ENCODE measurements around the gene CCDC91.
A peak's percentile ranks its signal among the peaks of the same experiment; 100 is the strongest.
"Not testable (repeated sequence)": the region's sequence is repeated elsewhere in the genome, so short reads cannot be mapped to it uniquely, and the experiment has no call there.

The CCDC91 gene

DNA sequence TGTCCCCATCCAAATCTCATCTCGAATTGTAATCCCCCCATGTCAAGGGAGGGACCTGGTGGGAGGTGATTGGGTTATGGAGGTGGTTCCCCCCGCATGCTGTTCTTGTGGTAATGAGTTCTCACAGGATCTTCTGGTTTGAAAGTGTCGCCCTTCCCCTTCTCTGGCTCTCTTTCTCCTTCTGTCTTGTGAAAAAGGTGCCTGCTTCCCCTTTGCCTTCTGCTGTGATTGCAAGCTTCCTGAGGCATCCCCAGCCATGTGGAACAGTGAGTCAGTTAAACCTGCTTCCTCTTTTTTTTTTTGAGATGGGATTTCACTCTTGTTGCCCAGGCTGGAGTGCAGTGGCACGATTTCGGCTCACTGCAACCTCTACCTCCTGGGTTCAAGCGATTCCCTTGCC is 104.0 kb downstream of the CCDC91 start:
- peak; percentile 10 for DNase-seq

DNA sequence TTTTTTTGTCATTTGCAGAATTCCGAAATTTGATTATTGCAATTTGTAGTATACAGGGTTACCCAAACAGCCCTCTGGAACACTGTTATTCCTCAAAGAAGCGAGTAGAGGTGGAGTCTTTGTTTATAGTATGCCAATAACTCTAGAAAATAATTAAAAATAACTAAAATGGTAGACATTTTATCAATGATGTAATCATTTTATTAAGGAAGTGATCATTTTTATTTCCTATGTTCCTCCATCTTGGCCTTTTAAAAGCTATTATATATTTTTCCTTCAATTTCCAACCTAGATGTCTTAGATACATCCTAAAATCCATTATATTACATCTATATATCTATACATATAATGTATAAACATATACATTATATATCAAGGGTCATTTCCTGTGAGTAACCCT is 106.0 kb downstream of the CCDC91 start:
- no peak for DNase-seq

DNA sequence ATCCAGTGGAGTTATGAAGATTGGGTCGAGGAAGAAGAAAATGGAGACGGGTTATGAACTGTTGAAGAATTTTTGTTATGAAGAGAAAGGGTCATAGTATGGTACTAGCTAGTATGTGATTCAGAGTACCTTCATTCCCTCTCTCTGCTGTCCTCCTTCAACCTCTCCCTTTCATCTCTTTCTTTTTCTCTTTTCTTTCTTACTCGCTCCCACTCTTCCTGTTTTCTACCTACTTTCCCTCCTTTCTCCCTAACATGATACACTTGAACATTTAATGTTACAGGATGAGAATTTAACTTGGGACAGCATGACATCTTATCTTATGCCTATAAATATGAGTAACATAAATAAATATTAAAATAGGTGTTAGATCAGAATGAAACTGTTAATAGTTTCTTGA is 112.9 kb downstream of the CCDC91 start:
- DNase-seq, result no peak

DNA sequence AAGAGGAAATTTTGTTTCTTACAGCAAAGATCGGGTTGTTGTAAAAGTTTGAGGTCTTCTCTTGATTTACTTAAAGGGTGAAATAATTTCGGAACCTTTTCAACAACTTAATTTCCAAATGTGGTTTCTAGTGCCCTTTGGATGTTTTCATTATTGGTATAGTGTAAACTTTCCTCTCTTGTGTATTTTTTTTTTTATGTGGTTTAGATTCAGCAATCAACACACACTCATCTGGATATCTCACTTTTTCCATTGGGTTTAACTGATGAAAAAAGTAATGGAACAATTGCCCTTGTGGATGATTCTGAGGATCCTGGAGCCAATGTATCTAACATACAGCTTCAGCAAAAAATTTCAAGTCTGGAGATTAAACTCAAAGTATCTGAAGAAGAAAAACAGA is 116.3 kb downstream of the CCDC91 start:
- DNase-seq, result no peak

DNA sequence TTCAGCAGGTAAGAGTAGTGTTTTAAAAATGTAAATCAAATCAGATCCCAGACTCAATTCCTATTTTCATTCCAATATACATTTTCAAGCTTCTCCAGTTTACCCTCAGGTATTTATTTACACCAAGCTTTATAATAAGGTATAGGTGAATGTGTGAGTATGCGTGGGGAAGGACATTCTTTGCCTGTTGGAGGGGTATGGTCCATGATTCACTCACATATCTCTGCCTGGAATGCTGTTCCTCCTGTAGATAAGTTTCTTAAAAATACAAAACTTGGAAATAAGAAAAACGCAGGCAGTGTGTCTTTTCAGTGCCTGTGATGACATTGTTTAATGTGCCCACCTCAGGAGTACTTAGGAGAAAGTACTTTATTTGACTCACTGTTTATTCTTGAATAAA is 118.6 kb downstream of the CCDC91 start:
- no peak for DNase-seq

DNA sequence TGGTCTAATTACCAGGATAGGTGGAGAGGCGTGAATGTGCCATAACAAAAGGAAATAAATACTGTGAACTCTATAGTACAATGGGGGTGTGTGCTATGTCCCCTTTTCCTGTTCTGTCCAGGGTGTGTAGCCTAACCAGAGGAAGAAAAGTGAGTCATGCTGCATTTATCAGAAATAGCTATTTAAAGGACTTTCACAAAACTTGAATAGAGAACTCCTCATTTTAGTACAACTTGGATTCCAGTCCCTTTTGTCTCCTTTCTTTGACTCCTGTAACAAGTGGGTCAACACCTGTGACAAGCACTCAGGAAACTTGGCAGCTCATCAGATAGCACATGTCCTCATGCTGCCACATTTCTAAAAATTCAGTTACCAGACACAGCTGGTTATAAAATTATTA is 123.4 kb downstream of the CCDC91 start:
- peak; percentile 32 for DNase-seq

DNA sequence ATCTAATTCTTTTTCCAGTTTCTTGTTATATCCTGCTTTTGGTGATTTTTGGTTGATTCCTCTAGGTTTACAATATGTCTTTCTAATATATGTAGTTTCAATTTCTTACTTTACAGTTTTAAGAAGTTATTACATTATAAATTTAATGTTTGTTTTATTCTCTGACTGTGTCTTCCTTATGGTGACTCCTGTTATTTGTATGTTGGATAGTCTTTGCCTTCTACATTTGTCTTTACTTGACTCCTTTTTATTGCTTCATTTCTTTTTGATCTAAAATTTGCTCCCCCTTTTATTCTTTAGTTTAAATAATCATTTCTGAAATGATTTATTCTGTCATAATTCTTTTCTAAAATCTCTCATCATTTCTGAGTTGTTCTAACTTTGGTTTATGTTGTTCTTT is 125.8 kb downstream of the CCDC91 start:
- no peak for DNase-seq

DNA sequence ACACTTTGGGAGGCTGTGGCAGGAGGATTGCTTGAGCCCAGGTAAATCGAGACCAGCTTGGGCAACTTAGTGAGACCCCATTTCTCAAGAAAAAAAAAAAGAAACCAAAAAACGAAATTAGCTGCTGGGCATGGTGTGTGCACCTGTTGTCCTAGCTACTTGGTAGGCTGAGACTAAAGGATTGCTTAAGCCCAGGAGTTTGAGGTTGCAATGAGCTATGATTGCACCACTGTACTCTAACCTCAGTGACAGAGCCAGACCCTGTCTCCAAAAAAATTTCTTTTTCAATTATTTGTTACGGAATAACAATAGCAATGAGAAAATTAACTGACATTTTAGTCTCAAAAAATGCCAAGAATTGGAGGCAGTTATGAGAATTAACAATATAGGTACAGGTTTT is 128.0 kb downstream of the CCDC91 start:
- no peak for DNase-seq

DNA sequence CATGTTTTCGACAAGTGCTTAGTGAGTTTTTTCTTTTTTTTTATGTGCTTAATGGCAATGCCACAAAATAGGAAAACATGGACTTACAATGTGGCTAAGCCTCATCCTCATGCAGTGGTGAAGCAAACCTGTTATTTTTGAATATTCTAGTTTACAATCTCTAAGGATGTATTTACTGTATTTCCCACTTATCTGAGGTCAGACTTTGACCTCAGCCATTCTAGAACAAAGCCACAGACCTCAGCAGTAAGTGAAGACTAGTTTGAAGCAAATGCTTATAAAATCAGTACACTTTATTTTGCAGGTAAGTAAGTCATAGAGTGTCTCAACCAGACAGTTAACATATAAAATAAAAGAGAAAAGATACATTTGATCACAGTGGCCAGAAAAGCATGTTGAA is 130.1 kb downstream of the CCDC91 start:
- DNase-seq, result no peak

DNA sequence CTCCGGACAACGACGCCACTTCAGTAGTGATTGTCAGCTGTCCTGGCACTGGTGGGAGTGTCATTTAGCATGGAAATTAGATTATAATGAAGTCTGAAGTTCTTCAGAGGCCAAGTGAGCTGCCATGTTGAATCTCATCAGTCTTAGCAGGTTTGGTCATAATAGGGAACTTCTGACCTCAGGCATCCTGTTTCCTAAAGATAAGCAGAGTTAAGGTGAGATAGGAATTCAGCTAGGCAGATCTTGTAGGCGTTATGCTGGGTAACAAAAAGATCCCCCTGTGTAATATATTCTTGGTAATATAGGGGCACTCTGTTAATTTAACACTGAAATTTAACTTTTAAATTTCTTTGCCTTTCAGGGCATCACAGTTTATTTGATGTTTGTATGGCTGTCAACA is 137.5 kb downstream of the CCDC91 start:
- DNase-seq, result no peak

DNA sequence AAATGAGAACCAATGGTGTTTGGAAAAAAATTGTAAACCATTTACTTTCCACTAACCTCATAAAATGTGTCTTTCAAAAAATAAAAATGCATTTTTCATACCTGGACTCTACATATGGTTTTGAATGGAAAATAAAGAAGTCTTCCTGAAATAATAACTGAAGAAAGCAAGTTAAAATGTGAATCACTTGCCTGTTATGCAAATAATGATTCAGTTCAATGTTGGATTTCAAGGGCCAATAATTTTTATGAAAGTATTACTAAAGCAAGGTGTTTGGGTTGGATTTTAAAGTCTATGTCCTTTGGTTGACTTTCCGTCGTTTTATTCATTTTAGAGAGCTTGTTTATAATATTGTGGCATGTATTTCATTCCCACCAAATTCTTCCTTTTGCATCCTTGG is 138.7 kb downstream of the CCDC91 start:
- DNase-seq, result no peak

DNA sequence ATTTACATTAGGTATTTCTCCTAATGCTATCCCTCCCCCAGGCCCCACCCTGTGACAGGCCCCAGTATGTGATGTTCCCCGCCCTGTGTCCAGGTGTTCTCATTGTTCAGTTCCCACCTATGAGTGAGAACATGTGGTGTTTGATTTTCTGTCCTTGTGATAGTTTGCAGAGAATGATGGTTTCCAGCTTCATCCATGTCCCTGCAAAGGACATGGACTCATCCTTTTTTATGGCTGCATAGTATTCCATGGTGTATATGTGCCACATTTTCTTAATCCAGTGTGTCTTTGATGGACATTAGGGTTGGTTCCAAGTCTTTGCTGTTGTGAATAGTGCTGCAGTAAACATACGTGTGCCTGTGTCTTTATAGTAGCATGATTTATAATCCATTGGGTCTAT is 139.5 kb downstream of the CCDC91 start:
- DNase-seq, result not testable (repeated sequence)

DNA sequence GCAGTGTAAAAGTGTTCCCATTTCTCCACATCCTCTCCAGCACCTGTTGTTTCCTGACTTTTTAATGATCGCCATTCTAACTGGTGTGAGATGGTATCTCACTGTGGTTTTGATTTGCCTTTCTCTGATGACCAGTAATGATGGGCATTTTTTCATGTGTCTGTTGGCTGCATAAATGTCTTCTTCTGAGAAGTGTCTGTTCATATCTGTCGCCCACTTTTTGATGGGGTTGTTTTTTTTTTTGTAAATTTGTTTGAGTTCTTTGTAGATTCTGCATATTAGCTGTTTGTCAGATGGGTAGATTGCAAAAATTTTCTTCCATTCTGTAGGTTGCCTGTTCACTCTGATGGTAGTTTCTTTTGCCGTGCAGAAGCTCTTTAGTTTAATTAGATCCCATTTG is 140.0 kb downstream of the CCDC91 start:
- DNase-seq, result not testable (repeated sequence)

DNA sequence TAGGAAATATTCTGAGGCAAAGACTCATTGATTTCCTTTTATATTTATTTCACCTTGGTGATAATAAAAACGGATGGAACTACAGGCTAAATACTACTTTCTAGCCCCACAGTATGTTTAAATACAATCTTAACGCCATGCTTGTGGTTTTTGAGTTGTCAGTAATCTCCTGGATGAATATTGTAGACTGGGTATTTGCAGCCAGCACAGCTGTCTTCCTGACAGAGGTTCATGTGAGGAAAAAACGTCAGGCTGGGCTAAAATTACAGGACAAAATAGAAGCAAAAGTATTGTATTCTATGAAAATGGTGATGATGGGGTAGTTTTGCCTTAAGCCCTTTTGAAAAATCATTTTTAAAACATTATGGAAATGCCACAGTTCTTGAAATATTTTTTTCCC is 140.9 kb downstream of the CCDC91 start:
- peak; percentile 16 for DNase-seq

DNA sequence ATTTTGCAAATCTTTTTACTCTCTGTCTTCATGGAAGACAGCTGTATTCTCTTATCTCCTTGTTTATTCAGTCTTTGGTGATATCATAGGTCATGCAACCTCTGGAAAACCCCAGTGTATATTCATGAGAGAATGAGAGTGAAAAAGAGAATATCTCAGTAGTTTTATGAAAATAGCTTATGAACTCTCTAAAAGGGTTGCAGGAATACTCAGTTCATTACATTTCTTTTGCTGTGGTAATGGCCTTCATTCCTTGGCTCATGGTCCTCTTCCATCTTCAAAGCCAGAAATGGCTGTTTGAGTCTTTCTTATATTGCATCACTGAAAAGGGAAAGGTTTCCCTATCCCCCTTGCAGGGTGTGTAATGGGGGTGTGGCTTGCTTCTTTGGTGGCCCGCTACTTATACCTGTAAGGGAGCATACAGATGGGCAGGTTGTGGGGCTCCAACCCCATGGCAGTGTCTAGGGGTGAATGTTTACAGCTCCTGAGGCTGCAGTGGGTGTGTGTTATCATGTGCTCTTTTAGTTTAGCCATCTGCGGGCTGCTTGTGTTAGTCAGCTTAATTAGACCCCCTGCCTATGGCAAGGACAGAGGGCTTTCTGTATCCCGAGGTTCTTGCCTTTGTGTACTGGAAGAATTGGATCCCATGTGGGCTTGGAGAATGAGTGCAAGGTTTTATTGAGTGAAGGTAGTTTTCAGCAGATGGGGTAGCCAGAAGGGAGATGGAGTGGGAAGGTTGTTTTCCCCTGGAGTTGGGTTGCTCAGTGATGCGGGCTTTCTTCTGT is 150.2 kb downstream of the CCDC91 start:
- DNase-seq, result no peak

DNA sequence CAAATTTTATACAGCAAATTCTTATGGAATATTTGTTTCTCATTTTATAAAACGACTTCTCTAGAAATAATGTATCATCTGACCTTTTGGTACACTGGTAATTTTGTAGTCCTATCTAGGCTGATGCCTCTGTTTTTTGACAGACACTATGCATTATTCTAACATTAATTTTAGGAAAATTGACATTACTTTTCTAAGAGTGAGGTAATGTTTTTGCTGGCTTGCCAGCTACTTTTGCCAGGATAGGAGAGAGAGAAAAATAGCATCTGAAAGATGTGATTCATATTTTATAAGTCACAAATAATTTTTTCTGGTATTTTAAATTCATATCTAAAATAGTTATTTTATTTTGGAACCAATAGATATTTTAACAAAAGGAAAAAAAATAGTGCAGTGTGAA is 153.5 kb downstream of the CCDC91 start:
- no peak for DNase-seq

DNA sequence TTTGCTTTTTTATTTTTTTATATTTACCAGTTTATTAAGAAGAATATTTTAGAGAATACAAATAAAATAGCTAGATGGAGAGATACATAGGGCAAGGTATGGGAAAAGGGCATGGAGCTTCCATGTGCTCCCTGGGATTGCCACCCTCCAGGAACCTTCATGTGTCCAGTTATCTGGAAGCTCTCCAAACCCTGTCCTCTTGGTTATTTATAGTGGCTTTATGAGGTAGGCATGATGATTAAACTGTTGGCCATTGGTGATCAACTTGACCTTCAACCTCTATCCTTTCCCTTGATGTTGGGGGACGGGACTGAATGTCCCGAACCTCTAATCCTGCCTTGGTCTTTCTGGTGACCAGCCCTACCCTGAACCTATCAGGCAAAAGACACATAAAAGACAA is 156.3 kb downstream of the CCDC91 start:
- DNase-seq, result no peak

DNA sequence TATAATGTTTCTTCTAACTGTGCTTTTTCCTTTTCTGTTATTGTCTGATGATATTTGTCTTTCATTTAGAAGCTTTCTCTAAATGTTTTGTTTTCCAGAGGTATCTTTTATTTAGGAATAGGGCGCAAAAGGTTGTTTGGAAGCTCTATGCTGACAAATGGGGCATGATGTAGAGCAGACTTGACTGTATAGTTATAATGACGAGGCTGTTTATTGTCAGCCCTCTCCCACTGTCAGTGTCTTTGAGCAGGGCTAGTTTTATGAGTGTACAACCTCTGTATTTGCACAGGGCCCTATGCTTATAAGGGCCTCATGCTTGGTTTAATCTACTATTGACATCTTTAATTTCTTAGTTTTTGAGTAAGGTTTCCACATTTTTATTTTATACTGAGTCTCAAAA is 158.9 kb downstream of the CCDC91 start:
- DNase-seq, result no peak

DNA sequence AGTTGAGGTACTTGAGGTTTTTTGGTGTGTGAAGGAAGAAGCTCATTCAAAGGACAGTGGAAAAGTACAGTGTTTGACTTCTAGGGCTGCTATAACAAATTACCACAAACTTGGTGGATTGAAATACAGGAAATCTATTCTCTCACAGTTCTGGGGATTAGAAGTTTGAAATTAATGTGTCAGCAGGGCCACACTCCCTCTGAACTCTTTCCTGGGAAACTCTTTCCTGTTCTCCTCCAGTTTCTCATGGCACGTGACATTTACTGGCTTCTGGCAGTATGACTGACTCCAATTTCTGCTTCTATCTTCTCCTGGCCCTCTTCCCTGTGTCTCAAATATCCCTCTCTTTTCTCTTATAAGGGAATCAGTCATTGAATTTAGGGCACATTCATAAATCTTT is 160.2 kb downstream of the CCDC91 start:
- DNase-seq, result no peak

DNA sequence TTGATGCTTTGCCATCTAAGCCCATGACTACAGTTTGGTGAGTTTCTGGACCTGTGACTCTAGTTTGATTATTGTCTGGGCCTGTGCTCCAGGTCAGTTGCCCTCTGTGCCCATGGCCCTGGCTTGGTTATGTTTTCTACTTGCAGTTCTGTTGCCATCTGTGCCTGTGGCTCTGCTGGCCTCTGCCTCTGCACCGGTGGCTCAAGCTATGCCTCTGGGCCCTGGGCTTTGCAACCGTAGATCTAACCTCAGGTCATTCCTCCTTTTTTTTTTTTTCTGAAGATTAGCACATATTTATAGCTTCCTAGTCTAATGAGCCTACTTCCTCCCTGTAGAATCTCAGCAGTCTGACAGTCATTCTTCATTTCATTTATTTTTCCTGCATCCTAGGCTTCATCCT is 161.2 kb downstream of the CCDC91 start:
- no peak for DNase-seq

DNA sequence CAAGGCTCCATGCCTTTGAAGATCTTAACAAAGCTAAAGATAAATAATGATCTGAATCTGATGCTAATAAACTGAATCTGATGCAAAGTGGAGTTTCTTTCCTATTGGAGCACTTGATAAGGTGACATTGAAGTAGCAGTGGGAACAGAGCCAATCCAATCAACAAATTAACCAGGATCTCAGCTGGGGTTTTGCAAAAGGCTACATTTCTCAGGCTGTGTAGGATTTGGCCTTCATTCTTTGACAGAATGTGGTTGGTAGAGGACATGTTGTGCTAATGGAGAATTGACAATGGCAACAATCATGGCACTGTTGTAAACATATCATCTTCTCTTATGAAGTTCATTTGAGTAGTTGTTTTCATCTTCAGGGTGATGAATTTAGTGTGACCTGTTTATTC is 164.9 kb downstream of the CCDC91 start:
- no peak for DNase-seq

DNA sequence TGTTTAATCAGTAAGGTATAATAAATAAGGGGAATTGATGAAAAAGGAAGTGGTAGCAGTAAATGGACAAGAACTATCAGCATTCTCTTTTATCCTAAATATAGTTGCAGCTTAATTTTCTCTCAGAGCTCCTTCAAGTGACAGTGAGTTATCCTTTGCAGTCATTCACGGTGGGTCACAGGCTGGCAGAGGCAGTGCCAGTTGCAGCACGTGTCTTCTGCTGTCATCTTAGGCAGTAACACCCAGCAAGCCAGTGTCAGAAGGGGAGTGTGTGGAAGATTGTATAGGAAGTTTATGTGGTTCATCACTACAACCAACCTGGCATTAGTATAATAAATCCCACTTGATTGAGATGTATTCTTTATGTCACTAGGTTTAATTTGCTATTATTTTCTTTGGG is 170.0 kb downstream of the CCDC91 start:
- DNase-seq, result no peak

DNA sequence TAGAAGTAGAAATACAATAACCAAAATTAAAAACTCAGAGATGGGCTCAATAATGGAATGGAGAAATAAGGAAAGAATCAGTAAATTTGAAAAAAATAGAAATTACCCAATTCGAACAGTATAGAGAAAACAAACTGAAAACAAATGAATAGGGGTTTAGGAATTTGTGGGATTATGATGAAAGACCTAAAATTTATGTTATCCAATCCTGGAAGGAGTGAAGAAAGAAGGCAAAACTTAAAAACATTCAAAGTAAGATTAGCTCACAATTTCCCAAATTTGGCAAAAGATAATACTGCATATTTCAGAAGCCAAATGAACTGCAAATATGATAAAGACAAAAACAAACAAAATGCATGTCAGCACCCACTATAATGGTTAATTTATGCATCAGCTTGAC is 177.1 kb downstream of the CCDC91 start:
- no peak for DNase-seq

DNA sequence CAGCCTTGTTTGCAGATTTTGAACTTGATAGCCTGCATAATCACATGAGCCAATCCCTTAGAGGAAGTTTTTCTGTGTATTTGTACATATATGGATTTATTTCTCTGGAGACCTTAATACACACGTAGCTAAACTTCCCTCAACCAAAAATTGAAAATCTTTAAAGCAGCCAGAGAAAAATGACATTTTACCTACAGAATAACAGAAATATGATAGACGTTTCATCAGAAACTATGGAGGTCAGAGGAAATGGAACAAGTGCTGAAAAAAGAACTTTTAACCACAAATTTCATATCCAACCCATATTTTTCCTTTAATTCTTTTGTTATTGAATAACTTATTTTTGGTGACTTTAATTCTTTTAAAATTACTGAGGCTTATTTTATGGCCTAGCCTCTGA is 177.7 kb downstream of the CCDC91 start:
- DNase-seq, result no peak

DNA sequence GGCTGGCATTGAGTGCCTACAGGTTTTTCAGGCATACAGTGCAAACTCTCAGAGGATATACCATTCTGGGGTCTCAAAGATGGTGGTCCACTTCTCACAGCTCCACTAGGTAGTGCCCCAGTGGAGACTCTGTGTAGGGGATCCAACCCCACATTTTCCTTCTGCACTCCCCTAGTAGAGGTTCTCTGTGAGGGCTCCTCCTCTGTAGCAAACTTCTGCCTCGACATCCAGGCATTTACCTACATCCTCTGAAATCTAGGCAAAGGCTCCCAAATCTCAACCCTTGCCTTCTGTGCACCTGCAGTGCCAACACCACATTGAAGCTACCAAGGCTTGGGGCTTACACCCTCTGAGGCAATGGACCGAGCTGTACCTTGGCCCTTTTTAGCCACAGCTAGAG is 179.2 kb downstream of the CCDC91 start:
- no peak for DNase-seq

DNA sequence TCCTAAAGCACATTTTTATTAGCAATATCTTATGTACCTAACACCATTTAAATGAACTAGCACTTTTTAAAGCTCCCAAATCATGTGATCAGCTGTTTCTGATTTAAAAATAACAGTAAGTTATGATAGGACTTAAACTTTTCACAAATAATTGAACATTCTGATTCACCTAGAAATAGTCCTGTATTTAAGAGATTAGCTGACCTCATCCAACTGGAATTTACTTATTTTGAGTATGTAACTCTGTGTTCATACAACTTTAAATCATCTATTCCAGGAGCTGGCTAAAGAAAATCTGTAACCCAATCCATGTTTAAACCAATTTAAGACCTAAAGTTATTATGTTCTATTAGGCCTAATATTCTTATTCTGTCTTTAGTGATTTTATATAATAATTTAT is 184.3 kb downstream of the CCDC91 start:
- DNase-seq, result no peak

All from femur (tissue), 1 donor.